ENCODE data around the gene MED6.

The MED6 gene, protein sequence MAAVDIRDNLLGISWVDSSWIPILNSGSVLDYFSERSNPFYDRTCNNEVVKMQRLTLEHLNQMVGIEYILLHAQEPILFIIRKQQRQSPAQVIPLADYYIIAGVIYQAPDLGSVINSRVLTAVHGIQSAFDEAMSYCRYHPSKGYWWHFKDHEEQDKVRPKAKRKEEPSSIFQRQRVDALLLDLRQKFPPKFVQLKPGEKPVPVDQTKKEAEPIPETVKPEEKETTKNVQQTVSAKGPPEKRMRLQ

DNA sequence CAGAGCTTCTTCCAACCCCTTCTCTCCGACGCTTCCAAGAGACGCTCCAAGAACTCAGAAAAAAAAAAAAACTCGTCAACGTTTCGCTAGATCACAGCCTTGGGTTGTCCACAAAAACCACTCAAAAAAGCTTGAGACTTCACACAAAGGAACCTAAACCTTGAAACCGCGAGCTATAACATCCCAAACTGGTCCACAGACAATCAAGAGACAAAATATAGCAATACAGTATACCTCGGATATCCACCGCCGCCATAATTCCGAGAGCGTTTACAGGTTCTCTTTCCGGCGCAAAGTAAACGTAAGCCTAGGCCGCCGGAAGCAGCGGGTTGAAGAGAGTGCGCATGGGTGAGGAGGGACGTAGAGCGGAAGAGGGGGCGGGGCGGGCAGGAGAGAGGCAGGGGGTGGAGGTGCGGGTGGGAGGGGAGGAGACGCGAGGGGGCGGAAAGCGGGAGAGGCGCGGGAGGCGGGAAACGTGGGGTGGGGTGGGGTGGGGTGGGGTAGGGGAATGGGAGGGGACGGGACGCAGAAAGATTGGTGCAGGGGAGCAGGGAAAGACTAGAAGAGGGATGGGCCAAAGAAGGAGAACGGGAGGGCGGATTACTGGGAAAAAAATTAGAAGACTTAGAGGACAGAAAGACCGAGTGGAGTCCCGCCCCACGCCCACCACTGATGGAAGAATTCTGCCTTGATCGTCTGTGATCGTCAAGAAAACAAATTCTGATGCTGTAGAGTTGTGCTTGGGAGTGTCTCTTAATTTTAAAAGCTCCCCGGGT lies at the start of gene MED6:
Gene MED6, minus strand, starts transcription at position 274 of the 776 bp plus-strand sequence. Its CDS starts 18 bp downstream, at position 256.
- peak; percentile 98 for DNase-seq

DNA sequence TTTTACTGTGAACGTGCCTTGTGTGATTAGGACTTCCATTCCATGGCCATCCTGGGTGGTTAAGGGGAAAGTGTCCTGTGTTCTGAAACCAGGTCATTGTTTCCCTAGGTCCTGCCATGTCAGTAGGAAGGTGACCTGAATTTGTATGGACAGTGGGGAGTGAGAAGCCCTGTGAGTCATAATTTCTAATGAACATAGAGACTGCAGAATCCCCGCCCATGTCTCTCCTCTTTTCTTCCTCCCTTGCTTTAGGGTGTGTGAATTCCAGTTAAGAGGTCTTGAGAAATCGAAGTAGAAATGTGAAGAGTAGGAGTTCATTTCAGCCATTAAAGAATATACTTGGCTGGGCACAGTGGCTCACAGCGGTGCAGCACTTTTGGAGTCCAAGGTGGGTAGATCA lies 49.3 kb upstream of the MED6 start:
- no peak for DNase-seq

DNA sequence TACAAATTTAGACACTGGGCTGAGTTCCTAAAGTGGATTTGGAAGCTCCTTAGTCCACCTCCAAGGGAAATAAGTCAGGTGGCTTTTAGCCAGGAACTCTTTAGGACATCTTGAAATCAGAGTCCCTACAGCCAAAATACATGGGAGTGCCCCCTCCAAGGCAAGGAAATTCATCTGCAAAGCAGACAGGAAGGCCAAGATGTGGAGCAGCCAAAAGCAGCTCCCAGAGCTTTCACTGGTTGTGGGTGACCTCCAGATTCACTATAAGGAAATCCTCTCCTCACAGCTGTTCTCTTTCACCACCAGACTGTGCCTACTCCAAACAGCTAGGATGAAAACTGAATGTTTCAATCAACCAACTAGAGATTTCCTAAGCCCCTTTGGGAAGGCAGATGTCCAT lies 47.9 kb upstream of the MED6 start:
- no peak for DNase-seq

DNA sequence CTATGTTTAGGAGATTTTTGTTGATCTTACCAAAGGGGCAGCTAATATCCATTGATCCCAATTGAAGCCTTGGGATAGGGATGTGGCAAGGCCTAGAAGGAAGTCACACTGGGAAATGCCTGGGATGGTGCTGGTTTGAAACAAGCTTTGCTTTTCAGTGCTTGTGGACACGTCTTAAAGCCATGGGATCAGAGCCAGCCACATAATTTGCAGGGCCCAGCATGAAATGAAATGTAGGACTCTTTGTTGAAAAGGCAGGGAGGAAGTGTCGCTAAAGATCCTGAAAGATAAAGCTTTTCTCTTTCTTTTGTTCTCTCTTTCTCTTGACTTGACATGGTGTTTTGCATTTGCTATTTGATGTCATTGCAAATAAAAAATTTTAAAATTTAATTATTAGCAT lies 46.2 kb upstream of the MED6 start:
- DNase-seq: no peak

DNA sequence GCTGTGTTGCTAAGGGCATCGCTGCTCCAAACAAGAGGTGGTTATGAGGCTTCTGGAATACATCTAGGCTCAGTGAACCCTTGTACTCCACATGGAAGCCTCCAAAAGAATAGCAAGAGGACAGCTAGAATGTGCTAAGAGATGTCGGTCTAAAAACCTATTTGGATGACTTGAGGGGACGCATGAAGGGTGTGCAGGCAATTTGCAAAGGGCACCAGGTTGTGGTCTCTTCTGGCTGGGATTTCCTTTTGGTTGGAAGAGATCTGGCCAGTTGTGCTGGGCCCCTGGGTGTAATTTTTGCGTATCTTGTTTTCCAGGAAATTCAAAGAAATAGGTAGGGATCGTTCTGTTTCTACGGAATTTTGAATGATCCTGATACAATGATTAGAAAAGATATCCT lies 45.4 kb upstream of the MED6 start:
- DNase-seq: no peak

DNA sequence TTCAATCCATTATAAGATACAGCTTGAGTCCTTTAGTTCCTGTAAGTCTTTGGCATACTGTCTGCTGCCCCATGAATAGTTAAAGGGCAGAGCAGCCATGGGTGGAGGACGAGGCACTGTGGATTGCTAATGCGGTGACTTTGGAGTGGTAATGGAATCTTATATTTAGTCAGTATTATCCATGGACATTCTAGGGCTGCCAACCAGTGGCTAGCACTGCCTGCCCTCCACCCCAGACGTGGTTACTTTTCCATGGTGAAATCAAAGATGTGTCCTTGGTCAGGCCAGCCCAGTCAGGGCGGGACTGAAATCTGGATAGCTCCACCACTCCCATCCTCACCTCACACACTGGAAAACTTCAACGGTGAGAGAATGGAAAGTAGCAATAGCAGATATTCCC lies 43.5 kb upstream of the MED6 start:
- no peak for DNase-seq

DNA sequence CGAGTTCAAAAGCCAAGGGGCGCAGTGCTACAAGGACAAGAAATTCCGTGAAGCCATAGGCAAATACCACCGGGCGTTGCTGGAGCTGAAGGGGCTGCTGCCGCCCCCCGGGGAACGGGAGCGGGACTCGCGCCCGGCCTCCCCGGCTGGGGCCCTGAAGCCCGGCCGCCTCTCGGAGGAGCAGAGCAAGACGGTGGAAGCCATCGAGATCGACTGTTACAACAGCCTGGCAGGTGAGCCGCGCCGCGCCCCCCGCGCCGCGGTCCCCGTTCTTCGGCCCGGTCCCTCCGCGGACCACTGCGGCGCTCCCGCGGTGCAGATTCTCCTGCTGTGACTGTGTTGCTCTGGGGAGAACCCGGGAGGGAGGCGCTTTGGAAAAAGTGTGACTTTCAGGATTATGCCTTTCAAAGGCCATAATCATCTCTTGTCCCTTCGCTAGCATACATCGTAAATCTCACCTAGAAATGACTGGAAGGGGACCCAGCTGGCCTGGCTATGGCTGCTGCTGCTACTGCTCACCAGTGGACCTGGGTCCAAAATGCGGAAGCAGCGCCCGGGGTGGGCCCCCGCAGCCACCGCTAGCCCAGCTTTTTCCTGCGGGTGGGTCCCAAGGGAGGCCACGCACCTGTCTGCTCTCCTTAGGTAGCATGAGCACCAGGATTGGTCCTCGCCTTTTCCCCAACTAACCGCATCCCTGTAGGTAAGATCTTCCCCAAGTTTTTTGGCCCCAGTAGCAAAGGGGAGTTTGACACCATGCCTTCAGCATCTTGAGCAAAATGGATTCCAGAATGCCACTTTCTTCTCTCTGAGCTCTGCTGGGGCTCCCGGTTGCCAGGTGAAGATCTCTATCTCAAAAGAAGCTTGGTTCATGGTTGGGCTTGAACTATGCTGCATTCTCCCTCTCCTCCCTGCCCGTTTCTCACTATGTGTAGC lies 42.1 kb upstream of the MED6 start:
- no peak for DNase-seq

DNA sequence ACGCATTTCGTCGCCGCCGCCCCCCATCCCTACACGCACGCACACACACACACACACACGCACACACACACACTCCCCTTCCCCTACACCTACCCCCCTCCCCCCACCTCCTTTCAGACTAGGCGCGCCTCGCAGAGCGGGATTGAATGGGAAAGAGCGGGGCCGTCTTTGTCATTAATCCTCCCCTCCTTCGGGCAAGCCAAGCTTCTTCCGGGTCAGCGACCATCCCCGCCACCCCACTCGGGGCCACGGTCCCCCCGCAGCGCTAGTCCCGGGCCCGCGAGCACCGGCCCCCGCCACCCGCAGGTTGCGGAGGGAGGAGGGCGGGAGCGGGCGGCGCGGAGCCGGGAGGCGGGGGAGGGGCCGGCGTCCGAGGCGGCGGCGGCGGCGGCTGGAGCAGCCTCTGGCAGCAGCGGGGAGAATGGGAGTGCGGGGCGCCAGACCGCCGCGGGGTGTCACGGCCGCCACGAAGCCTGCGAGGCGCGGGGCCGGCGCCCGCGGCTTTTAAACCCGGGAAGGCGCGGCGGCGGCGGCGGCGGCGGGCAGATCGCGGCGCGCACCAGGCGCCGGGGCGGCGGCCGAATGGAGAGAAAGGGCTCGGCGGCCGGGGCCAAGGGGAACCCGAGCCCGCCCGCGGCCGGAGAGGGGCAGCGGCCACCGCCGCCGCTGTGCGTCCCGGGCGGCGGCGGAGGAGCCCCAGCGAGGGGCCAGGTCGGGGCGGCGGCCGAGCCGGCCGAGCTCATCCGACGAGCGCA lies 41.3 kb upstream of the MED6 start, which contains the start of gene TTC9:
Gene TTC9, plus strand, starts transcription at position 369 of the 755 bp plus-strand sequence. Its CDS starts 214 bp downstream, at position 583.
- no peak for DNase-seq

DNA sequence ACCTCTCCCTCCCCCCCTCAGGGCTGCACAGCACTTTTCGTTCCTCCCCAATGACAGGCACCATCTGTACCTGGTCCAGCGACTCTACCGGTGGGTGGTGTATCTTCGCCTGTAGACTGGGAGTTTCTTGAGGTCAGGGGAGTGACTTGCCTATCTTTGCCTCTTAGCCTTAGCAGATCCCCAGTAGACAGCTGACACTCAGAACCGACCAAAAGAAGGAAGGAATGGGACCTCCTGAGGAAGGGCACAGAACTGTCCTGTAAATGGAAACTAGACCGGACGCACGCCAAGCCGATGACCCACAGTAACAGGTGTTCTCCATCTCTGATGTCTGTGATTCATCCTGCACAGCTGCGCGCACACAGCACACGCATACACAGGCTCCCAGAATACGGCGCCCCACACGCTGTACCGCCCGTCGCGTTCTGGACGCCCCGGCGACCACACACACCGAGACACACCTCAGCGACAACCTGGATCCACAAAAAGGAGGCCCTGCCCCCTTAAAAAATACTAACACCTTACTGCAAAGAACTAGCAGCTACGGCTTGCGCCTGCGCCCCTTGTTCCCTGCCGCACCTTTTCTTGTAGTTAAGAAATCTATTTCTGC lies 40.6 kb upstream of the MED6 start:
- no peak for DNase-seq

DNA sequence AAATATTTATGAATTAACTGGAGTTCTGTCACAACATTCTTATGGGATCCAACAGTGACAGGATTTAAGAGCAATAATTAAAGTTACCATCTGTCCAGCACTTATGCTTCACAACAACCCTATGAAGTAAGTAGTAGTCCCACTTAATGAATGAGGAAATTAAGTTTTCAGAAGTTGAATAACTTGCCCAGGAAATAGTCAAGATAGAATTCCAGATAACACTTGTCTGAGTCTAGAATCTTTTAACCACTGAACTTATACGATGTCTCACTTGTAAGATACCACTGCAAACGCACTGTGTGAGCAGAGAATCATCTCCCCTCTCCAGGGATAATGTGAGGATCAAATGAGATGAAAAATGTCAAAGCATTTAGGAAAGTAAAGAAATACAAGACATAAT lies 38.0 kb upstream of the MED6 start:
- DNase-seq: peak; percentile 82

DNA sequence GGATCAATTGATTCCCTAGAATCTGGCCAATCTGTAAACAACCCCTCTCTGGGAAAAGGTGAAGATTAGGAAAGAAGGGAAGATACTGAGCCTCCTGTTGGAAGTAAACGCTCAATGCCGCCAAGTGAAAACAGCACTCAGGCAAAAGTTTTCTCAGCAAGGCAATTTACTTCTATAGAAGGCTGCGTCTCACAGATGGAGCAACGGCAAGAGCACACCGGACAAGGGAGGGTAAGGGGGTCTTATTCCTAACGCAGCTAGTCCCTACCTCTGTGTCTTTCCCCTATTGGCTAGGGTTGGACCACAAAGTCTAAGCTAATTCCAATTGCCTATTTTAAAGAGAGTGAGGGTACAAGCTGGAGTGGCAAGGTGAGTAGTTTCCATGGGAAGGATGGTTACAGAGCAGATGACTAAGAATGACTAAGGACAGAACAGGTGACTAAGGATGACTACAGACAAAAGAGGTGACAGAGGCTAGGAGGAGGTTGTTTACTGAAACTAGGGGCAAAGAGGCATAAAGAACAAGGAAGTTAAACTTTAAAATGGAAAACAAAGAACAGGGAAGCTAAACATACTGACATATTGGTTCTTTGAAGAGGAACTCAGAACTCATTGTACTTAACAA lies 35.6 kb upstream of the MED6 start:
- no peak for DNase-seq

DNA sequence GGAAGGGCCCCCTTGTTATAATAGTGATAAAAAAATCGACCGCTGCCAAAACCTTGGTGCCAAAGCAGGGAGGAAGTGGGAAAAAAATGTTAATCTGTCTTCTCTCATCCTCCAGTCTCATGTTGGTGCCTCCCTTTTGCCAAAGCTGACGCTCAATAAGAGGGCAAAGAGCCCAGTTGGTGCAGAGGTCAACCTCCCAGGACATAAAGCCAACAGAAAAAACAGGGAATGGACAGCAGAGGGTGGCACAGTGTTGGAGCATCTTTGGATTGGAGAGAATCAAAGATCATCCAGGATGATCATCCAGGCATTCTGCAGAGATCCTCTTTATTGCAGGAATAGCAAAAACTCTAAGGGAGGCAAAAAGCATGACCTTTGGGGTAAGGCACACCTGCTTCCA lies 31.5 kb upstream of the MED6 start:
- DNase-seq: no peak

DNA sequence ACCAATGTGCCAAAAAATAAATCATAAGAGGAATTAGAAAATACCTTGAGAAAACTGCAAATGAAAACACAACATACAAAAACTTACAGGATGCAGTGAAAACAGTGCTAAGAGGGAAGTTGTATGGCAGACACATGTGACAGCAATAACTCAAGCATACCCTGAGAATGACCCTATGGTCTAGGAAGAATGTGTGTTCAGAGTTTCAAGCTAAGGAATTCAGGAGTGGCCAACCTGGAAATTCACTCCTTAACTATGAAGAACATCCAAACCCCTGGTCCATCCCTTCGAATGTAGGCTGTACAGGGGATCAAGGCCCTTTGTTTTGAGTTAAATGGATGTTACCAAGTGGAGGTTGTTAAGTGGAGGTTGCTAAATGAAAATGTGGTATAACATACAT lies 24.5 kb upstream of the MED6 start:
- no peak for DNase-seq

DNA sequence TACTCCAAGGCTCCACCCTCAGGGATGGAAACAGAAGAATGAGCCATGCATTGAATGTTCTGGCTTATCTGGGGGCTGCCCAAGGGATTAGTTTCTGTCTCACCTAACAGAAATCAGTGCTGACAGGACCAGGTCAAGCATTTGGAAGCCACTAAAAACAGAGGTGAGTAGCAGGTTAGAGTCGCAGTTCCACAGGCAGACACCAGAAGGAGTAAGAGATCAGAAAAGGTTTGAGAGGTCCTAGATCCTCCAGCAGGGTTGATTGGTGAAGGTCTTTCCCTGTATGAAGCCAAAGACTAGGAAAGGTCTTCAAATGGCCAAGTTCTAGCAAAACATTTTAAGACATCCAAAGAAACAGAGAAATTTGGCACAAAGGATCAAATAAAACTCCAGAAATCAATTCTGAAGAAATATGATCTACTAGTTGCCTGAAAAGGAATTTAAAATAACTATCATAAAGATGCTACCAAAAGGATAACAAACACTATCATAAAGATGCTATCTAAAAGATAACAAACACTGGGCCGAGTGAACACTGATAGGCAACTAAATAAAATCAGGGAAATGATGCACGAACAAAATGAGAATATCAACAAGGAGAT lies 21.8 kb upstream of the MED6 start:
- peak; percentile 76 for DNase-seq

DNA sequence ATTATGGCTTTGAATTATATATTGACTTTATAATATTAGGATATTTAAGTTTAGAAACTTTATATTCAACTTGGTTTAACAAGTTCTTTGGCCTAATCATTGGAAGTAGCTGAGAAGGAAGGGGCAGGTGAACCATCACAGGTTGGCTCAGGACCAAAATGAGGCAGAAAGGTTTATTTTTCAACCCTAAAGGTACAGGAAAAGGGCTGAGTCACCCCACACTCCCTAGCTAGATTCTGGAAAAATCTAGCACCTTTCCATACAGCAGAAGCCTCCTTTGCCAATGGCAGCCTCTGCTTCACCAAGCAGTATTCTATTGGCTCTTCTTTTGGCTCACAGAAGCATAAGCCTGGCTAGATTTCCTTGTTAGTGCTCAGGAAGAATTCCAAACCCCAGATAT lies 19.3 kb upstream of the MED6 start:
- no peak for DNase-seq

DNA sequence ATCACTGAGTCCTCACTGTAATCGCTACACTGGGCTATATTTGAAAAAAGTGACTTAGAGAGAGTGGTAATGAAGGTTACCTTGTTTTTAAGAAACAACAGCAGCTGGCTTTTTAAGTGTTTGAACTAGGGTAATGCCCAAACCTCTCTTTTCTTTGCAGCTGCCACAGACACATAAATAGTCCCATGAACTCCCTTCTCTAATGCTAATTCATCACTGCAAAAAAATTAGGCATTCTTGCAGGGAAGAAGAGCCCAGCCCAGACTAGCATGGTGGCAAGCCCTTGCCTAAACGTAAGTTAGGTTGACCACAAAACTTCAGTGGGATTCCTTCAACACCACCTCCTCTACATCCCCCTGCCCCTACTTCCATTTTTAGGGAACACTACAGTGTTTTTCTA lies 17.9 kb upstream of the MED6 start:
- no peak for DNase-seq

DNA sequence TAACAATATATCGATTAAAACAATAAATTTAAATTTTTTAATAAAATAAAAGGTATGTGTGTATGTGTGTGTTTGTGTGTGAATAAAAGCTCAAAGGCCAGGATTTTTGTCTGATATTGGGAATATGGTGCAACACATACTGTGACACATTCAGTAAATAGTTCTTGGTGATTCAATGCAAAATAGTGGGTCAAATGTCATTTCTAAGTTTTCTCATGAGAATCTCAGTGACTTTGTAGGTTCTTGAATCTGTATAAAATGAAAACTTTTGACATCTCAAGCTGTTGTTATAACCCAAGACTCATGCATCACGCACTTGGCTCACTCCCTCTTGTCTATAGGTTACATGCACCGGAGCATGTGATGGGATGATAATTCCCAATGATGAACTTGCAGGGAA lies 16.2 kb upstream of the MED6 start:
- DNase-seq: no peak

DNA sequence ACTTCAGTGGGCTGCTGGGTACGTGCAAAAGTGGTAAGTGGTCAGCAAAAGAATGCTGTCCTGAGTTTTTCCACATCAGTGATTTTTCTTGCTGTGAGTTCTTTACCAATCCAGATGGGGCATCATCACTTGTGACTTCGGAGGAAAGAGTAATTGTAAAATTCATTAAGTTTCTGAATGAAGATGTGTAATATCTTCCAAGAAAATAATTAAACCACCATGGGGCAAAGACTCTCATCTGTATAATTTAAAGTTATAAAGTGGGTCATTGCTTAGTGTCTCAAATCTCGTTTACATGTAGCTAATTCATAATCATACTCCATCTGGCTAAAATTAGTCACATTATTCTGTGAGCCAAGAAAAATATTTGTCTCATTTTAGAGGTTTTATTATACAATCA lies 10.8 kb upstream of the MED6 start:
- DNase-seq: no peak

DNA sequence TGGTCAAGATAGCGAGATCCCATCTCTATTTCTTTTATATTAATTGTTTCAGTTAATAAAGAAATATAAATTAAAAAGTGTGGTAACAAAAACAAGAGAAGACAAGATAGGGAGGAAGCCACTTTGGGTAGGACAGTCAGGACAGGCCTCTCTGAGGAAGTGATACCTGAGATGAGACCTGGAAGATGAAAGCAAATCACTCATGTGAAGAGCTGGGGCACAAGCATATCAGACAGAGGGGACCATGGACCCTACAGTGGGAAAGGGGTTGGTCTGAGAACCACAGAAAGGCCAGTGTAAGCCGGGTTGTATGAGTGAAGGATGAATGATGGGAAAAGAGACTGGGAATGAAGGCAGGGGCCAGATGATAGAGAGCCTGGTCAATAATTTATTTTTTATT lies 1.8 kb upstream of the MED6 start:
- DNase-seq: no peak

DNA sequence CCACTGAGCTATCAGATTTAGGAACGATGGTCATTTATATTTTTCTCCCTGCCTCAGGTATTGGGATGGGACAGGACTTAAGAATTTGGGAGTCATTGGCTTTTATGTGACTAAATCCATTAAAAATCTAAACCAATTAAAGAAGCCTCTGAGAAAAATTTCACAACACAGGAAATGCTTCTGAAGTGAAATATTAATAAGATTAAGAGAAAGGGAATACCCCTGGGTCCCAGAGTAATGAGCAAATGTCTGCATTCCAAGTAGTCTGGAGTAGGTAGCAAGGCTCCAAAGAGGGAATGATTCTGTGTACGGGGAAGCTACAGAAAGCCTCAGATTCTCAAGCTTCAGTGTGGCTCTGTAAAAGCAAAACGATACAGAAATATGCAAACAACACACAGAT lies 707 bp upstream of the MED6 start:
- no peak for DNase-seq

DNA sequence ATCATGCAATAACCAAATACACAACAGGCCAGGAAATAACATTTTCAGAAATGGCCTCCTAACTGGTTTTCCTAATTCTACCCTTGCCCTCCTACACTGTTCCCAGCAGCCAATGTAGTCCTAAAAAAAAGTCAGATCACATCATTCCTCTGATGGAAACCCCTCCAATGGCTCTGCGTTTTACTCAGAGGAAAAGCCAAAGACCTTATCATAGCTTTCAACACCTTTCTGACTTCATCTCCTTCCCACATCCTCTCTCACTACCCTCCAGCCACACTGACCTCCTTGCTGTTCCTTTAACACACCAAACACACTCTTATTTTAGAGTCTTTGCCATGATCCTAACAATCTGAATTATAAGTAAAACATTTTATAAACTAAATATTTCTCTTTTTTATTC lies 1.1 kb downstream of the MED6 start:
- DNase-seq: no peak

Measured in NCI-H1694 (cell line).